HepG2 (cell line): ENCODE data around the gene THSD4. TPM values are rescaled to one million over a fixed set of nuclear protein-coding genes. Genes with fewer than 3 reads are reported as not detected.

Experiments
- ATAC-seq: fragments of 200-7000 bp; cut with Tn5 transposase; 3 replicates; pipeline ENCODE4 v1.9.1; 2020; ENCODE audit warnings: mild to moderate bottlenecking, moderate library complexity
- BruUV-seq: library from RNA; stranded (reverse); fragments of 400-500 nt; replicated peaks from 2 replicates; lab custom pipeline; 2021; lab: Mats Ljungman, UMichigan
- CTCF ChIA-PET: fragments of 300-600 bp; formaldehyde crosslinking; extraction: SDS; loops from one replicate; lab custom pipeline; 2021; ENCODE audit warnings: low total read pairs, inconsistent platforms, low intra/inter-chr PET ratio; lab: Yijun Ruan, JAX
- POLR2A ChIA-PET: fragments of 350-600 bp; sonication (Branson Sonifier 250); formaldehyde crosslinking; loops from one replicate; lab custom pipeline; 2020; ENCODE audit warnings: antibody characterized with exemption, inconsistent platforms; lab: Yijun Ruan, JAX
- DNase-seq: peaks from one replicate; pipeline ENCODE4 v3.0.0-alpha.2; 2015; ENCODE audit warnings: low spot score
- FAIRE-seq: peaks from 3 replicates; lab custom pipeline; 2011; peaks lifted over from hg19 to GRCh38; lab: Jason Lieb, UNC
- H2AFZ ChIP-seq: one replicate; pipeline ENCODE4 v1.6.1; 2011; ENCODE audit warnings: low read length, inconsistent platforms
- H3K27ac ChIP-seq: fragments of 300-600 bp; 3 replicates; pipeline ENCODE4 v1.8.0; 2011; ENCODE audit warnings: mixed run types, mild to moderate bottlenecking, mixed read lengths, low read length, inconsistent platforms; ENCODE audit not compliant: insufficient read depth; ENCODE audit errors: extremely low read length
- H3K27me3 ChIP-seq, 2 experiments: fragments of 200-600 bp in 1 of 2; 2 replicates in 1 of 2; 3 replicates in 1 of 2; pipeline versions ENCODE4 v1.6.0 to v1.8.0; 2011; ENCODE audit warnings: low read length in 2 of 2, mild to moderate bottlenecking in 2 of 2, moderate library complexity in 2 of 2, inconsistent platforms in 1 of 2; ENCODE audit not compliant: insufficient read depth in 2 of 2, control insufficient read depth in 1 of 2
- H3K36me3 ChIP-seq, 2 experiments: fragments of 200-600 bp in 1 of 2; replicated peaks in 1 of 2; 2 replicates in 1 of 2; 3 replicates in 1 of 2; pipeline versions ENCODE4 v1.5.1 to v1.8.0; 2011; ENCODE audit warnings: low read length in 2 of 2, inconsistent platforms in 1 of 2; ENCODE audit not compliant: insufficient read depth in 2 of 2, control insufficient read depth in 1 of 2
- H3K4me1 ChIP-seq: 2 replicates; pipeline ENCODE4 v1.5.1; 2012; ENCODE audit warnings: low read length, inconsistent platforms; ENCODE audit not compliant: insufficient read depth
- H3K4me2 ChIP-seq: 2 replicates; pipeline ENCODE4 v1.6.0; 2011; ENCODE audit warnings: low read depth, low read length, inconsistent platforms
- H3K4me3 ChIP-seq, 3 experiments: fragments of 200-600 bp in 1 of 3; sonication (generic), shearing (Covaris generic) in 1 of 3; replicated peaks in 1 of 3; 2 replicates each; pipeline ENCODE4 v1.5.1; 2011 to 2016; ENCODE audit warnings: low read length in 3 of 3, inconsistent platforms in 2 of 3, low read depth in 2 of 3, mild to moderate bottlenecking in 2 of 3, control low read depth in 1 of 3, mixed read lengths in 1 of 3; ENCODE audit not compliant: insufficient read depth in 1 of 3
- H3K79me2 ChIP-seq: one replicate; pipeline ENCODE4 v1.6.1; 2011; ENCODE audit warnings: low read length, inconsistent platforms; ENCODE audit not compliant: insufficient read depth
- H3K9ac ChIP-seq: 2 replicates; pipeline ENCODE4 v1.6.0; 2011; ENCODE audit warnings: mild to moderate bottlenecking, low read depth, low read length, inconsistent platforms; ENCODE audit not compliant: insufficient read depth
- H3K9me3 ChIP-seq: 2 replicates; pipeline ENCODE4 v1.5.1; 2012; ENCODE audit warnings: mild to moderate bottlenecking, low read length
- H4K20me1 ChIP-seq: 2 replicates; pipeline ENCODE4 v1.6.0; 2011; ENCODE audit warnings: inconsistent platforms, mild to moderate bottlenecking, low read length, moderate library complexity; ENCODE audit not compliant: insufficient read depth
- ZNF83 ChIP-seq: sonication (generic); formaldehyde crosslinking; IDR thresholded peaks from 2 replicates; pipeline ENCODE4 v1.4.0; 2020; ENCODE audit warnings: missing genetic modification reagents, mild to moderate bottlenecking, borderline replicate concordance
- WGBS: methylation state at CpG from one replicate; pipeline ENCODE4 v1.1.6; 2017; ENCODE audit warnings: low lambda C conversion rate; 5-methylcytosine and 5-hydroxymethylcytosine counted together
- in situ Hi-C: cut with HindIII; loops from 2 replicates; pipeline ENCODE4 v1.10.0; 2017; ENCODE audit warnings: low pct_unique_long_range_greater_than_20kb; ENCODE audit not compliant: extremely low pct_ligation_motif_present
- intact Hi-C: fragments of 100-400 bp; cut with micrococcal nuclease; formaldehyde crosslinking; loops from one replicate; pipeline ENCODE4 v1.10.0; 2022; ENCODE audit not compliant: unreplicated experiment
- polyA plus RNA-seq, 8 experiments: library from polyadenylated mRNA; depleted of rRNA in 3 of 8; stranded (reverse) in 7 of 8; unstranded in 1 of 8; fragments of >200 nt; fragmentation: Illumina TruSeq in 4 of 8; extraction: Trizol in 4 of 8; gene quantifications; 2 replicates each; pipeline versions ENCODE4 v1.2.1 to v1.2.3, GENCODE V29; 2011 to 2016; ENCODE audit warnings: low read depth in 4 of 8, missing spikeins in 1 of 8, mixed read lengths in 1 of 8; ENCODE audit not compliant: insufficient read depth in 1 of 8
- total RNA-seq, 5 experiments: library from RNA; depleted of rRNA; stranded (reverse); fragments of >200 nt; fragmentation: Illumina TruSeq; extraction: Trizol; gene quantifications; 2 replicates each; pipeline ENCODE4 v1.2.3, GENCODE V29; 2016; ENCODE audit warnings: low read depth in 1 of 5
- TF ChIP-seq, protein P1 (sequence below), 2 experiments: fragments of 450-650 bp in 1 of 2; sonication (generic) in 1 of 2; formaldehyde crosslinking in 1 of 2; IDR thresholded peaks; 2 replicates each; pipeline versions ENCODE4 v1.6.1 to v1.8.0; 2016 to 2022; ENCODE audit warnings: antibody characterized with exemption in 1 of 2, mild to moderate bottlenecking in 1 of 2, missing genetic modification reagents in 1 of 2

The THSD4 gene
- total and polyA plus RNA-seq, 2 of the 13 experiments (the other 11 are each of a cell fraction or from before 2014, with no cell fraction given) = 0.07 to 0.21 TPM

GRCh38 chr15:71686221-71687050, 571.2 kb downstream of the THSD4 start:
- Histone ChIP-seq H2AFZ (no peak overlapping the region), H3K27ac (no peak overlapping the region), H3K4me3 (no peak overlapping the region), H3K4me2 (no peak overlapping the region), H3K79me2 (no peaks in the 10 kb centered on the region), H4K20me1 (no peaks in the 10 kb centered on the region), H3K9me3 (no peaks in the 10 kb centered on the region), H3K36me3 (no peaks in the 10 kb centered on the region), H3K9ac (no peak overlapping the region), H3K27me3 (peaks cover 2 to 8% of the 10 kb centered on the region in 2 experiments; a peak in 4 of 5 replicates), H3K4me1 (no peaks in the 10 kb centered on the region; the same call in 1 of the 2 replicates)
- ATAC-seq (no peak), FAIRE-seq (no peak), DNase-seq (no peak)
- 47% methylated on average over 4 of the region's 4 CpGs for WGBS
- CTCF ChIA-PET = no interaction called here
- intact Hi-C loops (no loop called here), in situ Hi-C loops (no loop called here)
- BruUV-seq = no TSS peak
- POLR2A ChIA-PET = no interaction called here
- TF ChIP-seq, protein P1, sequence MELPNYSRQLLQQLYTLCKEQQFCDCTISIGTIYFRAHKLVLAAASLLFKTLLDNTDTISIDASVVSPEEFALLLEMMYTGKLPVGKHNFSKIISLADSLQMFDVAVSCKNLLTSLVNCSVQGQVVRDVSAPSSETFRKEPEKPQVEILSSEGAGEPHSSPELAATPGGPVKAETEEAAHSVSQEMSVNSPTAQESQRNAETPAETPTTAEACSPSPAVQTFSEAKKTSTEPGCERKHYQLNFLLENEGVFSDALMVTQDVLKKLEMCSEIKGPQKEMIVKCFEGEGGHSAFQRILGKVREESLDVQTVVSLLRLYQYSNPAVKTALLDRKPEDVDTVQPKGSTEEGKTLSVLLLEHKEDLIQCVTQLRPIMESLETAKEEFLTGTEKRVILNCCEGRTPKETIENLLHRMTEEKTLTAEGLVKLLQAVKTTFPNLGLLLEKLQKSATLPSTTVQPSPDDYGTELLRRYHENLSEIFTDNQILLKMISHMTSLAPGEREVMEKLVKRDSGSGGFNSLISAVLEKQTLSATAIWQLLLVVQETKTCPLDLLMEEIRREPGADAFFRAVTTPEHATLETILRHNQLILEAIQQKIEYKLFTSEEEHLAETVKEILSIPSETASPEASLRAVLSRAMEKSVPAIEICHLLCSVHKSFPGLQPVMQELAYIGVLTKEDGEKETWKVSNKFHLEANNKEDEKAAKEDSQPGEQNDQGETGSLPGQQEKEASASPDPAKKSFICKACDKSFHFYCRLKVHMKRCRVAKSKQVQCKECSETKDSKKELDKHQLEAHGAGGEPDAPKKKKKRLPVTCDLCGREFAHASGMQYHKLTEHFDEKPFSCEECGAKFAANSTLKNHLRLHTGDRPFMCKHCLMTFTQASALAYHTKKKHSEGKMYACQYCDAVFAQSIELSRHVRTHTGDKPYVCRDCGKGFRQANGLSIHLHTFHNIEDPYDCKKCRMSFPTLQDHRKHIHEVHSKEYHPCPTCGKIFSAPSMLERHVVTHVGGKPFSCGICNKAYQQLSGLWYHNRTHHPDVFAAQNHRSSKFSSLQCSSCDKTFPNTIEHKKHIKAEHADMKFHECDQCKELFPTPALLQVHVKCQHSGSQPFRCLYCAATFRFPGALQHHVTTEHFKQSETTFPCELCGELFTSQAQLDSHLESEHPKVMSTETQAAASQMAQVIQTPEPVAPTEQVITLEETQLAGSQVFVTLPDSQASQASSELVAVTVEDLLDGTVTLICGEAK (IDR thresholded peaks at IDR 0.05) = no peak
- TF ChIP-seq, protein P1 (CRISPR knock-in tag; IDR thresholded peaks at IDR 0.05) = peak; percentile 89
- no peak for TF ChIP-seq ZNF83 (CRISPR knock-in tag)
